SK-N-SH treated with all-trans-retinoic acid at 6 μM for 48 hours (cell line): ENCODE data around the gene ACKR2.

Experiments used
- ATAC-seq: fragments of 200-7000 bp; cut with Tn5 transposase; 3 replicates; pipeline ENCODE4 v1.9.1; 2020; ENCODE audit warnings: mild to moderate bottlenecking, moderate library complexity
- BACH2 ChIP-seq: fragments of 250-450 bp; sonication (Bioruptor Pico); IDR thresholded peaks from 2 replicates; pipeline ENCODE4 v1.9.0; 2021; ENCODE audit warnings: mild to moderate bottlenecking, borderline replicate concordance
- ESRRG ChIP-seq: fragments of 250-450 bp; sonication (Bioruptor Pico); IDR thresholded peaks from 2 replicates; pipeline ENCODE4 v1.6.1; 2021; ENCODE audit warnings: mild to moderate bottlenecking
- GLIS3 ChIP-seq: fragments of 250-450 bp; sonication (Bioruptor Pico); IDR thresholded peaks from 2 replicates; pipeline ENCODE4 v1.5.0; 2020; ENCODE audit warnings: mild to moderate bottlenecking, moderate library complexity
- ISL1 ChIP-seq: fragments of 250-450 bp; sonication (Bioruptor Pico); IDR thresholded peaks from 2 replicates; pipeline ENCODE4 v2.1.2; 2022; ENCODE audit warnings: mild to moderate bottlenecking, moderate library complexity
- OSR1 ChIP-seq: fragments of 250-450 bp; sonication (Bioruptor Pico); IDR thresholded peaks from 2 replicates; pipeline ENCODE4 v1.8.0; 2022; ENCODE audit warnings: moderate library complexity, mild to moderate bottlenecking, inconsistent platforms
- PPARA ChIP-seq: fragments of 250-450 bp; sonication (Bioruptor Pico); IDR thresholded peaks from 2 replicates; pipeline ENCODE4 v1.5.0; 2020; ENCODE audit warnings: mild to moderate bottlenecking, borderline replicate concordance
- SNAI2 ChIP-seq: fragments of 250-450 bp; sonication (Bioruptor Pico); IDR thresholded peaks from 2 replicates; pipeline ENCODE4 v1.5.0; 2020; ENCODE audit warnings: mild to moderate bottlenecking, moderate library complexity
- TCF4 ChIP-seq: fragments of 250-450 bp; sonication (Bioruptor Pico); IDR thresholded peaks from 2 replicates; pipeline ENCODE4 v1.8.0; 2021; ENCODE audit warnings: mild to moderate bottlenecking, moderate library complexity, borderline replicate concordance
- ZFP3 ChIP-seq: fragments of 250-450 bp; sonication (Bioruptor Pico); IDR thresholded peaks from 2 replicates; pipeline ENCODE4 v1.5.0; 2020; ENCODE audit warnings: mild to moderate bottlenecking, moderate library complexity
- ZFP30 ChIP-seq: fragments of 450-650 bp; formaldehyde crosslinking; IDR thresholded peaks from 2 replicates; pipeline ENCODE4 v1.5.0; 2022; ENCODE audit warnings: mild to moderate bottlenecking, moderate library complexity
- ZNF565 ChIP-seq: fragments of 450-650 bp; formaldehyde crosslinking; conservative IDR thresholded peaks from 2 replicates; pipeline ENCODE4 v1.5.0; 2020; ENCODE audit warnings: low read depth, mild to moderate bottlenecking, moderate library complexity
- ZNF70 ChIP-seq: fragments of 450-650 bp; formaldehyde crosslinking; IDR thresholded peaks from 2 replicates; pipeline ENCODE4 v1.5.0; 2020; ENCODE audit warnings: mild to moderate bottlenecking, moderate library complexity
- ZNF8 ChIP-seq: fragments of 450-650 bp; formaldehyde crosslinking; IDR thresholded peaks from 2 replicates; pipeline ENCODE4 v1.5.0; 2020; ENCODE audit warnings: mild to moderate bottlenecking, moderate library complexity
- TF ChIP-seq, protein P1 (sequence below): fragments of 250-450 bp; sonication (Bioruptor Pico); IDR thresholded peaks from 2 replicates; pipeline ENCODE4 v1.8.0; 2020; ENCODE audit warnings: mild to moderate bottlenecking, moderate library complexity, borderline replicate concordance
- TF ChIP-seq, protein P2 (sequence below): fragments of 250-450 bp; sonication (Bioruptor Pico); IDR thresholded peaks from 2 replicates; pipeline ENCODE4 v1.5.0; 2020; ENCODE audit warnings: mild to moderate bottlenecking, moderate library complexity
- TF ChIP-seq, protein P3 (sequence below): fragments of 250-450 bp; sonication (Bioruptor Pico); IDR thresholded peaks from 2 replicates; pipeline ENCODE4 v1.8.0; 2021; ENCODE audit warnings: low read depth, mild to moderate bottlenecking, moderate library complexity, borderline replicate concordance
- TF ChIP-seq, protein P4 (sequence below): fragments of 250-450 bp; sonication (Bioruptor Pico); IDR thresholded peaks from 2 replicates; pipeline ENCODE4 v1.5.1; 2021; ENCODE audit warnings: mild to moderate bottlenecking, moderate library complexity

Gene ACKR2

DNA sequence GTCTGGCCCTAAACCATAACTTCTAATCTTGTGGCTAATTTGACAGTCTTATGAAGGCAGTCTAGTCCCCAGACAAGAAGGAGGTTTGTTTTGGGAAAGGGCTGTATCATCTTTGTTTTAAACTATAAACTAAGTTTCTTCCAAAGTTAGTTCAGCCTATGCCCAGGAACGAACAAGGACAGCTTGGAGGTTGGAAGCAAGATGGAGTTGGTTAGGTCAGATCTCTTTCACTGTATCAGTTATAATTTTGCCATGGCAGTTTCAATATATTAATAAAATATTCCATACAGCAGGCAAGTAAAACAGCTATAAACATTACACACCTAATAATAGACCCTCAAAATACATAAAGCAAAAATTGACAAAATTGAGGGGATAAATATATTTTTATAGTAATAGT, 83.6 kb downstream of the ACKR2 start:
- no peak for ATAC-seq
- TF ChIP-seq ISL1 (CRISPR knock-in tag) = no peak
- TF ChIP-seq, all 23 proteins: peak for 0

DNA sequence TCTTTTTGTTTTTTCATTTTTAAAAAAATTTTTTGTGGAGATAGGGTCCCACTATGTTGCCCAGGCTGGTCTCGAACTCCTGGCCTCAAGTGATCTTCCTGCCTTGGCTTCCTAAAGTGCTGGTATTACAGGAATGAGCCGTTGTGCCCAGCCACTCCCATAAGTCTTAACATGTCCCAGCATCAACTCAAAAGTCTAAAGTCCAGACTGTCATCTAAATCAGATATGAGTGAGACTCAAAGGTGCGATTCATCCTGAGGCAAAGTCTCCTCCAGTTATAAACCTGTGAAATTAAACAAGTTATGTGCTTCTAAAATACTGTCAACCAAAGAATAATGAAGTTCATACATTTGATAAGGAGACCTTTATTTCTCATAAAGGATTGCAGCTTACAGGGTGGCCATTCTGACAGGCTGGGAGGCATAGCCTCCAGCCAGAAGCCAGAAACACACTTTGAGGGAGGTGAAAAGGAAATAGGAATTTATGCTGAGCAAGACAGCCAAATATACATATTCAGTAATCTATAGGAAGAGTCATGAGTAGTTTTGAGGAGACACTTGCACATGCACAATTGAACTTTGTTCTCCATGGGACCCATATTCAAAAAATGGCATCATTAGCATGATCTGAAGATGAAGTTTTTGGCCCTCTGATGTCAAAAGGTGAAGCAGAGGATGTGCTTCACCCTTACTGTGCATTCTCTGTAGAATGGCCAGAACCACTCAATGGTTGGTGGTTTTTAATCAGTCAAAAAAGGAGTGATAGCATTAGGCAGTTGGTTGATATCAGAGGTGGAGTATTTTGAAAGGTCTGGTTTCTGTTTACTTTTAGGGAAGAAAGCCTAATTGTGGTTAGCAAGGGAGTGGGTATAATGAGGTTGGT, 85.7 kb downstream of the ACKR2 start:
- TF ChIP-seq OSR1 (no peak), GLIS3 (CRISPR knock-in tag) (no peak), ZFP30 (no peak), ISL1 (CRISPR knock-in tag) (no peak), ZNF8 (CRISPR knock-in tag) (no peak), BACH2 (CRISPR knock-in tag) (no peak), TCF4 (CRISPR knock-in tag) (no peak), ESRRG (CRISPR knock-in tag) (no peak)
- TF ChIP-seq, protein P1, sequence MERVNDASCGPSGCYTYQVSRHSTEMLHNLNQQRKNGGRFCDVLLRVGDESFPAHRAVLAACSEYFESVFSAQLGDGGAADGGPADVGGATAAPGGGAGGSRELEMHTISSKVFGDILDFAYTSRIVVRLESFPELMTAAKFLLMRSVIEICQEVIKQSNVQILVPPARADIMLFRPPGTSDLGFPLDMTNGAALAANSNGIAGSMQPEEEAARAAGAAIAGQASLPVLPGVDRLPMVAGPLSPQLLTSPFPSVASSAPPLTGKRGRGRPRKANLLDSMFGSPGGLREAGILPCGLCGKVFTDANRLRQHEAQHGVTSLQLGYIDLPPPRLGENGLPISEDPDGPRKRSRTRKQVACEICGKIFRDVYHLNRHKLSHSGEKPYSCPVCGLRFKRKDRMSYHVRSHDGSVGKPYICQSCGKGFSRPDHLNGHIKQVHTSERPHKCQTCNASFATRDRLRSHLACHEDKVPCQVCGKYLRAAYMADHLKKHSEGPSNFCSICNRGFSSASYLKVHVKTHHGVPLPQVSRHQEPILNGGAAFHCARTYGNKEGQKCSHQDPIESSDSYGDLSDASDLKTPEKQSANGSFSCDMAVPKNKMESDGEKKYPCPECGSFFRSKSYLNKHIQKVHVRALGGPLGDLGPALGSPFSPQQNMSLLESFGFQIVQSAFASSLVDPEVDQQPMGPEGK (CRISPR knock-in tag) = no peak
- TF ChIP-seq, protein P2, sequence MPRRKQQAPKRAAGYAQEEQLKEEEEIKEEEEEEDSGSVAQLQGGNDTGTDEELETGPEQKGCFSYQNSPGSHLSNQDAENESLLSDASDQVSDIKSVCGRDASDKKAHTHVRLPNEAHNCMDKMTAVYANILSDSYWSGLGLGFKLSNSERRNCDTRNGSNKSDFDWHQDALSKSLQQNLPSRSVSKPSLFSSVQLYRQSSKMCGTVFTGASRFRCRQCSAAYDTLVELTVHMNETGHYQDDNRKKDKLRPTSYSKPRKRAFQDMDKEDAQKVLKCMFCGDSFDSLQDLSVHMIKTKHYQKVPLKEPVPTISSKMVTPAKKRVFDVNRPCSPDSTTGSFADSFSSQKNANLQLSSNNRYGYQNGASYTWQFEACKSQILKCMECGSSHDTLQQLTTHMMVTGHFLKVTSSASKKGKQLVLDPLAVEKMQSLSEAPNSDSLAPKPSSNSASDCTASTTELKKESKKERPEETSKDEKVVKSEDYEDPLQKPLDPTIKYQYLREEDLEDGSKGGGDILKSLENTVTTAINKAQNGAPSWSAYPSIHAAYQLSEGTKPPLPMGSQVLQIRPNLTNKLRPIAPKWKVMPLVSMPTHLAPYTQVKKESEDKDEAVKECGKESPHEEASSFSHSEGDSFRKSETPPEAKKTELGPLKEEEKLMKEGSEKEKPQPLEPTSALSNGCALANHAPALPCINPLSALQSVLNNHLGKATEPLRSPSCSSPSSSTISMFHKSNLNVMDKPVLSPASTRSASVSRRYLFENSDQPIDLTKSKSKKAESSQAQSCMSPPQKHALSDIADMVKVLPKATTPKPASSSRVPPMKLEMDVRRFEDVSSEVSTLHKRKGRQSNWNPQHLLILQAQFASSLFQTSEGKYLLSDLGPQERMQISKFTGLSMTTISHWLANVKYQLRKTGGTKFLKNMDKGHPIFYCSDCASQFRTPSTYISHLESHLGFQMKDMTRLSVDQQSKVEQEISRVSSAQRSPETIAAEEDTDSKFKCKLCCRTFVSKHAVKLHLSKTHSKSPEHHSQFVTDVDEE (CRISPR knock-in tag) = no peak
- TF ChIP-seq, protein P3, sequence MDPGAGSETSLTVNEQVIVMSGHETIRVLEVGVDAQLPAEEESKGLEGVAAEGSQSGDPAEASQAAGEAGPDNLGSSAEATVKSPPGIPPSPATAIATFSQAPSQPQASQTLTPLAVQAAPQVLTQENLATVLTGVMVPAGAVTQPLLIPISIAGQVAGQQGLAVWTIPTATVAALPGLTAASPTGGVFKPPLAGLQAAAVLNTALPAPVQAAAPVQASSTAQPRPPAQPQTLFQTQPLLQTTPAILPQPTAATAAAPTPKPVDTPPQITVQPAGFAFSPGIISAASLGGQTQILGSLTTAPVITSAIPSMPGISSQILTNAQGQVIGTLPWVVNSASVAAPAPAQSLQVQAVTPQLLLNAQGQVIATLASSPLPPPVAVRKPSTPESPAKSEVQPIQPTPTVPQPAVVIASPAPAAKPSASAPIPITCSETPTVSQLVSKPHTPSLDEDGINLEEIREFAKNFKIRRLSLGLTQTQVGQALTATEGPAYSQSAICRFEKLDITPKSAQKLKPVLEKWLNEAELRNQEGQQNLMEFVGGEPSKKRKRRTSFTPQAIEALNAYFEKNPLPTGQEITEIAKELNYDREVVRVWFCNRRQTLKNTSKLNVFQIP (CRISPR knock-in tag) = no peak
- TF ChIP-seq, protein P4, sequence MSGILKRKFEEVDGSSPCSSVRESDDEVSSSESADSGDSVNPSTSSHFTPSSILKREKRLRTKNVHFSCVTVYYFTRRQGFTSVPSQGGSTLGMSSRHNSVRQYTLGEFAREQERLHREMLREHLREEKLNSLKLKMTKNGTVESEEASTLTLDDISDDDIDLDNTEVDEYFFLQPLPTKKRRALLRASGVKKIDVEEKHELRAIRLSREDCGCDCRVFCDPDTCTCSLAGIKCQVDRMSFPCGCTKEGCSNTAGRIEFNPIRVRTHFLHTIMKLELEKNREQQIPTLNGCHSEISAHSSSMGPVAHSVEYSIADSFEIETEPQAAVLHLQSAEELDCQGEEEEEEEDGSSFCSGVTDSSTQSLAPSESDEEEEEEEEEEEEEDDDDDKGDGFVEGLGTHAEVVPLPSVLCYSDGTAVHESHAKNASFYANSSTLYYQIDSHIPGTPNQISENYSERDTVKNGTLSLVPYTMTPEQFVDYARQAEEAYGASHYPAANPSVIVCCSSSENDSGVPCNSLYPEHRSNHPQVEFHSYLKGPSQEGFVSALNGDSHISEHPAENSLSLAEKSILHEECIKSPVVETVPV (CRISPR knock-in tag) = no peak
- TF ChIP-seq, all 23 proteins: peak for 0
- no peak for ATAC-seq

DNA sequence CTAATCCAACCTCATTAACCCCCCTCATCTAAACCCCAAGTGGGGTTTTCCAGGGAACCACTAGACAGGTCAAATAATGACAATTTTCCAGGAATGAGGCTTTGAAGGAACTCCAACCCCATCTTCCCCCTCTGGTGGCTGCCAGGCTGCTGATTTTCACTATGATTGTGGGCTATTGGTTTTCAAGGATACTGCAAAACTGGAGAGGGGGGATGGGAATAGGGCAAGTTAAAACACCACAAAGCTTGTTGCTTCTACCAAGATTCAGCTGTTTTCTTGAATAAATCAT, 86.3 kb downstream of the ACKR2 start:
- no peak for ATAC-seq
- TF ChIP-seq ESRRG (CRISPR knock-in tag) (no peak), TCF4 (CRISPR knock-in tag) (no peak), ZFP30 (no peak), SNAI2 (no peak), ZFP3 (CRISPR knock-in tag) (no peak), PPARA (CRISPR knock-in tag) (no peak), ZNF565 (CRISPR knock-in tag) (no peak), ZNF70 (CRISPR knock-in tag) (no peak), BACH2 (CRISPR knock-in tag) (no peak), OSR1 (no peak)
- TF ChIP-seq, protein P1 (CRISPR knock-in tag) = no peak
- TF ChIP-seq, protein P4 (CRISPR knock-in tag) = no peak
